HEK293T (cell line): ENCODE results near the gene PCDH9.

ENCODE experiments used
- BHLHE40 ChIP-seq: fragments of 450-650 bp; IDR thresholded peaks from 2 replicates; pipeline ENCODE4 v1.6.1; 2016; ENCODE audit warnings: mild to moderate bottlenecking, moderate library complexity, borderline replicate concordance
- FOXA1 ChIP-seq: fragments of 450-650 bp; IDR thresholded peaks from 2 replicates; pipeline ENCODE4 v1.6.1; 2016; ENCODE audit warnings: mild to moderate bottlenecking
- HDGF ChIP-seq: fragments of 450-650 bp; IDR thresholded peaks from 2 replicates; pipeline ENCODE4 v1.6.1; 2017; ENCODE audit warnings: antibody characterized with exemption, borderline replicate concordance
- NFRKB ChIP-seq: fragments of 450-650 bp; IDR thresholded peaks from 2 replicates; pipeline ENCODE4 v1.6.1; 2016; ENCODE audit warnings: mild to moderate bottlenecking, moderate library complexity
- SP1 ChIP-seq: fragments of 450-650 bp; IDR thresholded peaks from 2 replicates; pipeline ENCODE4 v1.6.1; 2017
- TARDBP ChIP-seq: fragments of 450-650 bp; IDR thresholded peaks from 2 replicates; pipeline ENCODE4 v1.6.1; 2016

- TF ChIP-seq HDGF (no peak), FOXA1 (no peak), TARDBP (no peak), NFRKB (no peak), BHLHE40 (no peak), SP1 (no peak)
These were observed 591.1 kb downstream of the PCDH9 start for GRCh38 chr13:66639044-66639443.
